Liver (tissue), 9 donors: ENCODE measurements around the gene RNU7-1. TPM values are rescaled to one million over a fixed set of nuclear protein-coding genes. Genes with fewer than 3 reads are reported as not detected.

Source experiments
- DNase-seq: peaks from one replicate; pipeline ENCODE4 v3.0.0-alpha.2; 2017; ENCODE audit warnings: low spot score
- H3K27ac ChIP-seq, 2 donors: one replicate each; pipeline ENCODE4 v1.7.0; 2013; ENCODE audit warnings: inconsistent platforms in 2 of 2, low read length in 2 of 2, control low read depth in 1 of 2, low read depth in 1 of 2, mild to moderate bottlenecking in 1 of 2
- H3K27me3 ChIP-seq, 4 donors: one replicate each; pipeline versions ENCODE4 v1.6.1 to v1.7.0; 2013; ENCODE audit warnings: low read length in 3 of 4, inconsistent platforms in 1 of 4, mild to moderate bottlenecking in 1 of 4, moderate library complexity in 1 of 4; ENCODE audit not compliant: control insufficient read depth in 4 of 4, insufficient read depth in 4 of 4
- H3K36me3 ChIP-seq, 4 donors: one replicate each; pipeline versions ENCODE4 v1.6.1 to v1.7.0; 2013; ENCODE audit warnings: low read length in 3 of 4, mild to moderate bottlenecking in 3 of 4, low read depth in 1 of 4, moderate library complexity in 1 of 4; ENCODE audit not compliant: control insufficient read depth in 4 of 4, insufficient read depth in 3 of 4
- H3K4me1 ChIP-seq, 4 donors: one replicate each; pipeline versions ENCODE4 v1.6.1 to v1.7.0; 2013; ENCODE audit warnings: low read length in 3 of 4, mild to moderate bottlenecking in 3 of 4, moderate library complexity in 1 of 4; ENCODE audit not compliant: control insufficient read depth in 4 of 4, insufficient read depth in 4 of 4
- H3K4me3 ChIP-seq, 3 donors: one replicate each; pipeline versions ENCODE4 v1.6.1 to v1.7.0; 2013; ENCODE audit warnings: low read length in 3 of 3, control low read depth in 1 of 3, low read depth in 1 of 3, mild to moderate bottlenecking in 1 of 3
- H3K9ac ChIP-seq, 2 donors: one replicate each; pipeline ENCODE4 v1.7.0; 2013; ENCODE audit warnings: low read length in 2 of 2, mild to moderate bottlenecking in 2 of 2, moderate library complexity in 2 of 2, control low read depth in 1 of 2, low read depth in 1 of 2
- H3K9me3 ChIP-seq, 4 donors: one replicate each; pipeline versions ENCODE4 v1.6.1 to v1.7.0; 2013; ENCODE audit warnings: low read length in 3 of 4; ENCODE audit not compliant: control insufficient read depth in 4 of 4
- ATF3 ChIP-seq: IDR thresholded peaks from 2 replicates; pipeline ENCODE4 v1.6.1; 2016; ENCODE audit warnings: antibody characterized with exemption
- CTCF ChIP-seq: fragments of 150-350 bp; IDR thresholded peaks from 2 replicates; pipeline ENCODE4 v1.5.1; 2017; ENCODE audit warnings: improper control_type of control experiment, low read depth, low read length; ENCODE audit not compliant: missing input control
- EGR1 ChIP-seq, 2 donors: IDR thresholded peaks; 2 replicates each; pipeline ENCODE4 v1.6.1; 2016 to 2018; ENCODE audit warnings: antibody characterized with exemption in 2 of 2, low read depth in 2 of 2
- FOXA1 ChIP-seq: IDR thresholded peaks from 2 replicates; pipeline ENCODE4 v1.6.1; 2016; ENCODE audit warnings: antibody characterized with exemption
- FOXA2 ChIP-seq: IDR thresholded peaks from 2 replicates; pipeline ENCODE4 v1.6.1; 2016; ENCODE audit warnings: antibody characterized with exemption
- GABPA ChIP-seq, 2 donors: IDR thresholded peaks in 1 of 2; conservative IDR thresholded peaks in 1 of 2; 2 replicates each; pipeline ENCODE4 v1.6.1; 2016; ENCODE audit warnings: antibody characterized with exemption in 2 of 2, mild to moderate bottlenecking in 1 of 2, moderate library complexity in 1 of 2
- HNF4A ChIP-seq, 2 donors: conservative IDR thresholded peaks; 2 replicates each; pipeline ENCODE4 v1.6.1; 2016; ENCODE audit warnings: antibody characterized with exemption in 2 of 2, mild to moderate bottlenecking in 2 of 2
- HNF4G ChIP-seq: IDR thresholded peaks from 2 replicates; pipeline ENCODE4 v1.6.1; 2016; ENCODE audit warnings: antibody characterized with exemption
- JUND ChIP-seq, 2 donors: IDR thresholded peaks; 2 replicates each; pipeline ENCODE4 v1.6.1; 2016; ENCODE audit warnings: antibody characterized with exemption in 2 of 2
- MAX ChIP-seq: IDR thresholded peaks from 2 replicates; pipeline ENCODE4 v1.6.1; 2016; ENCODE audit warnings: antibody characterized with exemption
- NR2F2 ChIP-seq: IDR thresholded peaks from 2 replicates; pipeline ENCODE4 v1.6.1; 2016; ENCODE audit warnings: antibody characterized with exemption
- RAD21 ChIP-seq, 2 donors: IDR thresholded peaks; 2 replicates each; pipeline ENCODE4 v1.6.1; 2016; ENCODE audit warnings: antibody characterized with exemption in 2 of 2, mild to moderate bottlenecking in 2 of 2
- REST ChIP-seq: IDR thresholded peaks from 2 replicates; pipeline ENCODE4 v1.6.1; 2016; ENCODE audit warnings: antibody characterized with exemption, mild to moderate bottlenecking
- RXRA ChIP-seq, 2 donors: IDR thresholded peaks; 2 replicates each; pipeline ENCODE4 v1.6.1; 2017 to 2018; ENCODE audit warnings: antibody characterized with exemption in 2 of 2, mild to moderate bottlenecking in 1 of 2
- SP1 ChIP-seq: IDR thresholded peaks from 2 replicates; pipeline ENCODE4 v1.6.1; 2018; ENCODE audit warnings: antibody characterized with exemption, mild to moderate bottlenecking
- TAF1 ChIP-seq: conservative IDR thresholded peaks from 2 replicates; pipeline ENCODE4 v1.6.1; 2016; ENCODE audit warnings: antibody characterized with exemption, mild to moderate bottlenecking
- YY1 ChIP-seq: IDR thresholded peaks from 2 replicates; pipeline ENCODE4 v1.6.1; 2016; ENCODE audit warnings: antibody characterized with exemption, mild to moderate bottlenecking
- ZBTB33 ChIP-seq: IDR thresholded peaks from 2 replicates; pipeline ENCODE4 v1.6.1; 2016; ENCODE audit warnings: antibody characterized with exemption
- WGBS: extraction: QIAGEN DNeasy Blood & Tissue Kit; methylation state at CpG from one replicate; pipeline ENCODE4 v1.1.7; 2013; 5-methylcytosine and 5-hydroxymethylcytosine counted together
- polyA plus RNA-seq, 2 donors: library from polyadenylated mRNA; stranded (reverse) in 1 of 2; unstranded in 1 of 2; fragments of 200-250 nt in 1 of 2; fragments of >200 nt in 1 of 2; fragmentation: Nextera tagmentation in 1 of 2; extraction: Ambion mirVana in 1 of 2; gene quantifications; one replicate each; pipeline versions ENCODE4 v1.2.1 to v1.2.3, GENCODE V29; 2013 to 2015
- total RNA-seq, 2 donors: library from RNA; depleted of rRNA; stranded (reverse); fragments of >200 nt; gene quantifications; one replicate each; pipeline ENCODE4 v1.2.3, GENCODE V29; 2014
- donor health status: healthy.
- donor health status: healthy.
- donor health status: healthy.
- donor health status: healthy.
- donor health status: healthy.

Gene RNU7-1
- total and polyA plus RNA-seq, 4 donors = not detected

- peak; percentile 79 for DNase-seq
- 10% methylated on average over 32 of the region's 32 CpGs for WGBS
- Histone ChIP-seq H3K36me3 (no peaks in the 10 kb centered on the region), H3K9me3 (no peaks in the 10 kb centered on the region), H3K27me3 (no peaks in the 10 kb centered on the region), H3K4me1 (peaks cover 10 to 43% (median 30%) of the 10 kb centered on the region in 4 donors), H3K4me3 (peak overlapping the region; percentile 56 to 69 (median 67)), H3K9ac (peak overlapping the region; percentile 35 to 52), H3K27ac (peak overlapping the region; percentile 86 to 96)
- TF ChIP-seq FOXA1 (no peak), EGR1 (IDR thresholded peaks at IDR 0.05; ENCODE audit: low read depth in 2 of 2) (peak; percentile 63 to 81), RXRA (IDR thresholded peaks at IDR 0.05) (peak; percentile 59 to 78), YY1 (peak; percentile 86), FOXA2 (peak; percentile 40), ATF3 (no peak), JUND (IDR thresholded peaks at IDR 0.05) (peak in 1 of 2 donors; percentile 15), GABPA (IDR thresholded peaks at IDR 0.05 in 1 of 2, conservative IDR thresholded peaks at IDR 0.05 in 1 of 2) (peak in 1 of 2 donors; percentile 71), NR2F2 (no peak), ZBTB33 (no peak), REST (peak; percentile 94), RAD21 (IDR thresholded peaks at IDR 0.05) (peak; percentile 64 to 68), SP1 (peak; percentile 88), HNF4G (no peak), CTCF (no peak), MAX (no peak), HNF4A (conservative IDR thresholded peaks at IDR 0.05) (peak in 1 of 2 donors; percentile 65), TAF1 (peak; percentile 92)
These were observed 2.7 kb downstream of the RNU7-1 start for GRCh38 chr12:6946033-6946919.
